Measurements from ENCODE around the gene ADGRD1. TPM values are rescaled to one million over a fixed set of nuclear protein-coding genes. Genes with fewer than 3 reads are reported as not detected.
"Not testable (repeated sequence)": the region's sequence is repeated elsewhere in the genome, so short reads cannot be mapped to it uniquely, and the experiment has no call there.

The ADGRD1 gene
- 46.9 TPM for total RNA-seq

GRCh38 chr12:130953771-130954543 lies at the start of gene ADGRD1:
Gene ADGRD1 (plus strand): TSS chr12:130953907. CDS start chr12:130954466, 559 bp downstream.
- peak within 1 kb of the TSS; percentile 6 to 42 for H3K27ac ChIP-seq
- DNase-seq (ENCODE audit: low spot score in 2 of 2) = peak; percentile 23 to 80
- intact Hi-C loops (cut with DNase I) = no loop called here
- no peaks in the 10 kb centered on the region for H3K36me3 ChIP-seq
- peaks cover 0 to 16% of the 10 kb centered on the region in 2 donors for H3K4me1 ChIP-seq
- TF ChIP-seq, protein P1, sequence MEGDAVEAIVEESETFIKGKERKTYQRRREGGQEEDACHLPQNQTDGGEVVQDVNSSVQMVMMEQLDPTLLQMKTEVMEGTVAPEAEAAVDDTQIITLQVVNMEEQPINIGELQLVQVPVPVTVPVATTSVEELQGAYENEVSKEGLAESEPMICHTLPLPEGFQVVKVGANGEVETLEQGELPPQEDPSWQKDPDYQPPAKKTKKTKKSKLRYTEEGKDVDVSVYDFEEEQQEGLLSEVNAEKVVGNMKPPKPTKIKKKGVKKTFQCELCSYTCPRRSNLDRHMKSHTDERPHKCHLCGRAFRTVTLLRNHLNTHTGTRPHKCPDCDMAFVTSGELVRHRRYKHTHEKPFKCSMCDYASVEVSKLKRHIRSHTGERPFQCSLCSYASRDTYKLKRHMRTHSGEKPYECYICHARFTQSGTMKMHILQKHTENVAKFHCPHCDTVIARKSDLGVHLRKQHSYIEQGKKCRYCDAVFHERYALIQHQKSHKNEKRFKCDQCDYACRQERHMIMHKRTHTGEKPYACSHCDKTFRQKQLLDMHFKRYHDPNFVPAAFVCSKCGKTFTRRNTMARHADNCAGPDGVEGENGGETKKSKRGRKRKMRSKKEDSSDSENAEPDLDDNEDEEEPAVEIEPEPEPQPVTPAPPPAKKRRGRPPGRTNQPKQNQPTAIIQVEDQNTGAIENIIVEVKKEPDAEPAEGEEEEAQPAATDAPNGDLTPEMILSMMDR (IDR thresholded peaks at IDR 0.05) = no peak
- H3K4me3 ChIP-seq = peak within 1 kb of the TSS; percentile 46 to 64
- H3K27me3 ChIP-seq = no peaks in the 10 kb centered on the region
- H3K9me3 ChIP-seq = no peaks in the 10 kb centered on the region

DNA sequence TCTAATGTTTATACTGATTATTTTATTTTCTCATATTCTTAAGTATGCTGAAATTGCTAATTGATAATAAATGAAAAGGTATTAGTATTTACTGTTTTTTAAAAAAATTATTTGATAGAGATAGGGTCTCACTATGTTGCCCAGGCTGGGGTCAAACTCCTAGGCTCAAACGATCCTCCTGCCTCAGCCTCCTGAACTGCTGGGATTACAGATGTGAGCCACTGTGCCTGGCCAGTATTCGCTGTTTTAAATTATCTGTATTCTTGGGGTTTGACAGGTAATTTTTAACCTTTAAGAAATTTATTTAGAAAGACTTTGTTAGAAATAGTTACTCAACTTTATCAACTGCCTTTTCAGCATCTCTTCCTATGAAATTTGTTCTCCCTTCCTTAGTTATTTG lies 49.6 kb upstream of the ADGRD1 start:
- no peaks in the 10 kb centered on the region for H3K27me3 ChIP-seq
- no peaks in the 10 kb centered on the region for H3K9me3 ChIP-seq
- H3K4me3 ChIP-seq = no peak overlapping the region
- intact Hi-C loops (cut with DNase I) = no loop called here
- no peaks in the 10 kb centered on the region for H3K36me3 ChIP-seq
- DNase-seq (ENCODE audit: low spot score in 2 of 2) = no peak
- H3K27ac ChIP-seq = no peak overlapping the region
- TF ChIP-seq, protein P1 (IDR thresholded peaks at IDR 0.05) = no peak
- H3K4me1 ChIP-seq = no peaks in the 10 kb centered on the region

DNA sequence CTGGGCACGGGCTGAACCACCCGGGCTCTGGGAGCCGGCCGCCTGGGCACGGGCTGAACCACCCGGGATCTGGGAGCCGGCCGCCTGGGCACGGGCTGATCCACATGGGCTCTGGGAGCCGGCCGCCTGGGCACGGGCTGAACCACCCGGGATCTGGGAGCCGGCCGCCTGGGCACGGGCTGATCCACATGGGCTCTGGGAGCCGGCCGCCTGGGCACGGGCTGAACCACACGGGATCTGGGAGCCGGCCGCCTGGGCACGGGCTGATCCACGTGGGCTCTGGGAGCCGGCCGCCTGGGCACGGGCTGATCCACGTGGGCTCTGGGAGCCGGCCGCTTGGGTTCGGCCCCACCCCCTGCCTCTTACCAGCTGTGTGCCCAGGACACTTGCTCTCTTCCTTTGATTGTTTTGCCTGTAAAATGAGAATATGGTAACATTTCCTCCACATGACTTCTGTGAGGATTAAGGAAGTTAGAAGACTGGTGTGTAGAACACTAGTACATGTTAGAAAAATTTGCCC lies 48.7 kb upstream of the ADGRD1 start:
- H3K9me3 ChIP-seq; H3K4me1 ChIP-seq; intact Hi-C loops (cut with DNase I); H3K36me3 ChIP-seq; H3K27me3 ChIP-seq; DNase-seq (ENCODE audit: low spot score in 2 of 2); H3K4me3 ChIP-seq; H3K27ac ChIP-seq: not testable (repeated sequence)

GRCh38 chr12:130909111-130909510 lies 44.6 kb upstream of the ADGRD1 start:
- TF ChIP-seq, protein P1 (IDR thresholded peaks at IDR 0.05) = no peak
- no peak for DNase-seq (ENCODE audit: low spot score in 2 of 2)

DNA sequence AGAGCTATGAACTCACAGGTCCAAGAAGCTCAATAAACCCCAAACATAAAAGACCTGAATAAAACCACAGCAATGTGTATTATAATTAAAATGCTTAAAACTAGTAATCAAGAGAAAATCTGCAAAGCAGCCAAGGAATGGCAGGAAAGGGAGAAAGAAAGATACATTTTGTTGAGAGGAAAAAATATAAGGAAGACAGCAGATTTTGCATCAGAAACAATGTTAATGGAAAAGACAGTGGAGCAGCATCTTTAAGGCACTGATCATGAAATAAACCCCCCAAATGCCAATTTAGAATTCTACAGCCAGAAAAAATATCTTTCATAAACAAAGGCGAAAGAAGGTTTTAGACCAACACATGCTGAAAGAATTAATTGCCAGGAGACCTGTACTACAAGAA lies 42.5 kb upstream of the ADGRD1 start:
- Histone ChIP-seq H3K36me3 (no peaks in the 10 kb centered on the region), H3K27ac (no peak overlapping the region), H3K4me1 (peaks cover 0 to under 1% of the 10 kb centered on the region in 2 donors), H3K9me3 (peaks cover 0 to 7% of the 10 kb centered on the region in 2 donors), H3K27me3 (no peaks in the 10 kb centered on the region), H3K4me3 (no peak overlapping the region)
- TF ChIP-seq, protein P1 (IDR thresholded peaks at IDR 0.05) = no peak
- no peak for DNase-seq (ENCODE audit: low spot score in 2 of 2)
- intact Hi-C loops (cut with DNase I) = no loop called here

More at GRCh38 chr12:130909111-130909510, 44.6 kb upstream of the ADGRD1 start:
- H3K27me3 ChIP-seq = no peaks in the 10 kb centered on the region
- H3K36me3 ChIP-seq = no peaks in the 10 kb centered on the region
- intact Hi-C loops (cut with DNase I) = no loop called here
- no peak overlapping the region for H3K27ac ChIP-seq
- no peak overlapping the region for H3K4me3 ChIP-seq
- no peaks in the 10 kb centered on the region for H3K4me1 ChIP-seq
- H3K9me3 ChIP-seq = peaks cover 0 to 7% of the 10 kb centered on the region in 2 donors

- intact Hi-C loops (cut with DNase I) = no loop called here
- H3K4me3 ChIP-seq = no peak overlapping the region
- H3K36me3 ChIP-seq = no peaks in the 10 kb centered on the region
- no peaks in the 10 kb centered on the region for H3K27me3 ChIP-seq
- no peak for DNase-seq (ENCODE audit: low spot score in 2 of 2)
- TF ChIP-seq, protein P1 (IDR thresholded peaks at IDR 0.05) = no peak
- H3K27ac ChIP-seq = no peak overlapping the region
- peaks cover 0 to 5% of the 10 kb centered on the region in 2 donors for H3K4me1 ChIP-seq
- H3K9me3 ChIP-seq = peaks cover 0 to 7% of the 10 kb centered on the region in 2 donors
Observed at GRCh38 chr12:130911933-130912332, 41.8 kb upstream of the ADGRD1 start.
